TTC549 (cell line): ENCODE results near the gene CCDC12.

Experiments used
- FAIRE-seq: peaks from 2 replicates; lab custom pipeline; 2012; peaks lifted over from hg19 to GRCh38; lab: Jason Lieb, UNC

Gene CCDC12

GRCh38 chr3:46955157-46955556, 21.4 kb downstream of the CCDC12 start:
- no peak for FAIRE-seq

- FAIRE-seq, result no peak
These were observed 22.4 kb downstream of the CCDC12 start for GRCh38 chr3:46954178-46954577.

GRCh38 chr3:46953234-46954010, 23.1 kb downstream of the CCDC12 start:
- FAIRE-seq, result no peak

- FAIRE-seq, result no peak
These were observed 23.7 kb downstream of the CCDC12 start for GRCh38 chr3:46952813-46953212.

GRCh38 chr3:46950650-46951241, 25.8 kb downstream of the CCDC12 start:
- no peak for FAIRE-seq

- no peak for FAIRE-seq
These were observed 26.4 kb downstream of the CCDC12 start for GRCh38 chr3:46950177-46950576.

GRCh38 chr3:46948830-46949671, 27.5 kb downstream of the CCDC12 start:
- FAIRE-seq, result no peak

- no peak for FAIRE-seq
These were observed 28.4 kb downstream of the CCDC12 start for GRCh38 chr3:46947981-46948791.

GRCh38 chr3:46947546-46947901, 29.0 kb downstream of the CCDC12 start:
- FAIRE-seq, result no peak

- FAIRE-seq, result no peak
These were observed 29.5 kb downstream of the CCDC12 start for GRCh38 chr3:46946856-46947545.

GRCh38 chr3:46946416-46946815, 30.1 kb downstream of the CCDC12 start:
- FAIRE-seq, result no peak

- FAIRE-seq, result no peak
These were observed 32.4 kb downstream of the CCDC12 start for GRCh38 chr3:46944191-46944590.

GRCh38 chr3:46943237-46944187, 33.0 kb downstream of the CCDC12 start:
- FAIRE-seq, result no peak

- FAIRE-seq, result no peak
These were observed 33.9 kb downstream of the CCDC12 start for GRCh38 chr3:46942481-46943236.

GRCh38 chr3:46942076-46942475, 34.5 kb downstream of the CCDC12 start:
- no peak for FAIRE-seq

GRCh38 chr3:46939578-46940445, 36.7 kb downstream of the CCDC12 start:
- no peak for FAIRE-seq

- no peak for FAIRE-seq
These were observed 38.4 kb downstream of the CCDC12 start for GRCh38 chr3:46938118-46938517.

- no peak for FAIRE-seq
These were observed 39.8 kb downstream of the CCDC12 start for GRCh38 chr3:46936733-46937250.
